Measurements from ENCODE around the gene ANKRD63.

The ANKRD63 gene

DNA sequence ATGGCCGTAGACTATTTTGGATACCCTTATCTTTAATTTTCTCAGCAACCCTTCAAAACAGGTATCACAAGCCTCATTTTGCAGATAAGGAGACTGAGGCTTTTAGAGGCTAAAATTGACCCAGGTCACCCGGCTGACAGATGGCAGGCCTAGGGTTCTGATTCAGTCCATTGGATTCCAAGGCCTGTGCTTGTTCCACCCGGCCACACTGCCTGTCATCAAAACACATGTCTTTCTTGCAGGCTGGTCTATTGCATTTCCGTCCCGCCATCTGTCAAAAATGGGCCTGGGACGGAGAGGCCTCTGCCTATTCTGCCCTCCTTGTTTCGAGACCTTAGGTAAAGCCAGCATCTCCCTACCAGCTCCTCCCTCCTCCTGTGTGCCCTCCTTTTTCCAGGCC is 48.8 kb upstream of the ANKRD63 start:
- TF ChIP-seq, protein P1, sequence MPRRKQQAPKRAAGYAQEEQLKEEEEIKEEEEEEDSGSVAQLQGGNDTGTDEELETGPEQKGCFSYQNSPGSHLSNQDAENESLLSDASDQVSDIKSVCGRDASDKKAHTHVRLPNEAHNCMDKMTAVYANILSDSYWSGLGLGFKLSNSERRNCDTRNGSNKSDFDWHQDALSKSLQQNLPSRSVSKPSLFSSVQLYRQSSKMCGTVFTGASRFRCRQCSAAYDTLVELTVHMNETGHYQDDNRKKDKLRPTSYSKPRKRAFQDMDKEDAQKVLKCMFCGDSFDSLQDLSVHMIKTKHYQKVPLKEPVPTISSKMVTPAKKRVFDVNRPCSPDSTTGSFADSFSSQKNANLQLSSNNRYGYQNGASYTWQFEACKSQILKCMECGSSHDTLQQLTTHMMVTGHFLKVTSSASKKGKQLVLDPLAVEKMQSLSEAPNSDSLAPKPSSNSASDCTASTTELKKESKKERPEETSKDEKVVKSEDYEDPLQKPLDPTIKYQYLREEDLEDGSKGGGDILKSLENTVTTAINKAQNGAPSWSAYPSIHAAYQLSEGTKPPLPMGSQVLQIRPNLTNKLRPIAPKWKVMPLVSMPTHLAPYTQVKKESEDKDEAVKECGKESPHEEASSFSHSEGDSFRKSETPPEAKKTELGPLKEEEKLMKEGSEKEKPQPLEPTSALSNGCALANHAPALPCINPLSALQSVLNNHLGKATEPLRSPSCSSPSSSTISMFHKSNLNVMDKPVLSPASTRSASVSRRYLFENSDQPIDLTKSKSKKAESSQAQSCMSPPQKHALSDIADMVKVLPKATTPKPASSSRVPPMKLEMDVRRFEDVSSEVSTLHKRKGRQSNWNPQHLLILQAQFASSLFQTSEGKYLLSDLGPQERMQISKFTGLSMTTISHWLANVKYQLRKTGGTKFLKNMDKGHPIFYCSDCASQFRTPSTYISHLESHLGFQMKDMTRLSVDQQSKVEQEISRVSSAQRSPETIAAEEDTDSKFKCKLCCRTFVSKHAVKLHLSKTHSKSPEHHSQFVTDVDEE (CRISPR knock-in tag; IDR thresholded peaks at IDR 0.05): no peak
- TF ChIP-seq SNAI2 (CRISPR knock-in tag; IDR thresholded peaks at IDR 0.05) (no peak), ZC3H10 (CRISPR knock-in tag; IDR thresholded peaks at IDR 0.05) (no peak), TOX (CRISPR knock-in tag; IDR thresholded peaks at IDR 0.05; ENCODE audit: borderline replicate concordance) (no peak), GLIS3 (CRISPR knock-in tag; IDR thresholded peaks at IDR 0.05) (no peak)
- TF ChIP-seq, protein P2, sequence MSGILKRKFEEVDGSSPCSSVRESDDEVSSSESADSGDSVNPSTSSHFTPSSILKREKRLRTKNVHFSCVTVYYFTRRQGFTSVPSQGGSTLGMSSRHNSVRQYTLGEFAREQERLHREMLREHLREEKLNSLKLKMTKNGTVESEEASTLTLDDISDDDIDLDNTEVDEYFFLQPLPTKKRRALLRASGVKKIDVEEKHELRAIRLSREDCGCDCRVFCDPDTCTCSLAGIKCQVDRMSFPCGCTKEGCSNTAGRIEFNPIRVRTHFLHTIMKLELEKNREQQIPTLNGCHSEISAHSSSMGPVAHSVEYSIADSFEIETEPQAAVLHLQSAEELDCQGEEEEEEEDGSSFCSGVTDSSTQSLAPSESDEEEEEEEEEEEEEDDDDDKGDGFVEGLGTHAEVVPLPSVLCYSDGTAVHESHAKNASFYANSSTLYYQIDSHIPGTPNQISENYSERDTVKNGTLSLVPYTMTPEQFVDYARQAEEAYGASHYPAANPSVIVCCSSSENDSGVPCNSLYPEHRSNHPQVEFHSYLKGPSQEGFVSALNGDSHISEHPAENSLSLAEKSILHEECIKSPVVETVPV (CRISPR knock-in tag; IDR thresholded peaks at IDR 0.05): no peak
- TF ChIP-seq, protein P3, sequence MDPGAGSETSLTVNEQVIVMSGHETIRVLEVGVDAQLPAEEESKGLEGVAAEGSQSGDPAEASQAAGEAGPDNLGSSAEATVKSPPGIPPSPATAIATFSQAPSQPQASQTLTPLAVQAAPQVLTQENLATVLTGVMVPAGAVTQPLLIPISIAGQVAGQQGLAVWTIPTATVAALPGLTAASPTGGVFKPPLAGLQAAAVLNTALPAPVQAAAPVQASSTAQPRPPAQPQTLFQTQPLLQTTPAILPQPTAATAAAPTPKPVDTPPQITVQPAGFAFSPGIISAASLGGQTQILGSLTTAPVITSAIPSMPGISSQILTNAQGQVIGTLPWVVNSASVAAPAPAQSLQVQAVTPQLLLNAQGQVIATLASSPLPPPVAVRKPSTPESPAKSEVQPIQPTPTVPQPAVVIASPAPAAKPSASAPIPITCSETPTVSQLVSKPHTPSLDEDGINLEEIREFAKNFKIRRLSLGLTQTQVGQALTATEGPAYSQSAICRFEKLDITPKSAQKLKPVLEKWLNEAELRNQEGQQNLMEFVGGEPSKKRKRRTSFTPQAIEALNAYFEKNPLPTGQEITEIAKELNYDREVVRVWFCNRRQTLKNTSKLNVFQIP (CRISPR knock-in tag; IDR thresholded peaks at IDR 0.05; ENCODE audit: borderline replicate concordance, low read depth): no peak
- no peak for ATAC-seq

DNA sequence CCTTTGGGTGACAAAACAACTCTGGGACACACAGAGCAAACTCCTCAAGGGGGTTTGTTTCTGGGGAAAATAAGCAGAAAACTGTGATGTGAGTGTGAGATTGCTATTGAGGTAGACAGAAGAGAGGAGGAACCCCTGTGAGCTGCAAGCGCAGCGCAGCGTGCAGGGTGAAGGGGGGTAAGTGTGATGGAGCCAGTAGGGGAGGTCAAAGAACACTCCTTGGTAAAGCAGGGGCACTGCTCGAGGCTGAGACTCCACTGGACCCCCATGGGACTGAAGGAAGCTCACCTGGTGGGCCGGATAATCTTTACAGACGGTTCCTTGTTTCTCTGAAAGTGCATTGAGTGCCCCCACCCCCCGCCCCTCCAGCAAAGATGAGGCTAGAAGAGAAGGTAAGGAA is 48.2 kb upstream of the ANKRD63 start:
- TF ChIP-seq TOX (CRISPR knock-in tag; IDR thresholded peaks at IDR 0.05; ENCODE audit: borderline replicate concordance): no peak
- ATAC-seq: no peak

DNA sequence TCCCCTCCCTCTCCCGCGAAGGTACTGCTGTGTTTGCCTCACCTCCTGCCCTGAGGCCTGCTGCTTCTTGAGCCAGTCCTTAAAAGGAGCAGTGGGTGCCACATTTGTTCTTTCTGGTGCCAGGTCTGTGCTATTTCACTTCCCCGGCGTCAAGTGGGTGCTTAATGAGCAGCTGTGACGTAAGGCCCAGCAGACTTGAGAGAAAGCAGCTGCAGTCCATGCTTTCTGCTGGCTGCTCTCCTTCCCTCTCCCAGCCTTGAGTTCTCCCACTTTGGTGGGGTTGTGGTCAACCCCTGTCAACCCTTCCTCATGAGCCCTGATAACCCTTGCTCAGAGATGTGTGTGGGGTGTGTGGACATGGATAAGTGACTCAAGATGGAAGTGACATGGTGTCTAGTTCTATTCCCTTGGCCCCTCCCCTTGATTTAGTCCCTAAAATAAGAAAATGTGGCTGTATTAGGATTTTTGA is 47.5 kb upstream of the ANKRD63 start:
- TF ChIP-seq, protein P4, sequence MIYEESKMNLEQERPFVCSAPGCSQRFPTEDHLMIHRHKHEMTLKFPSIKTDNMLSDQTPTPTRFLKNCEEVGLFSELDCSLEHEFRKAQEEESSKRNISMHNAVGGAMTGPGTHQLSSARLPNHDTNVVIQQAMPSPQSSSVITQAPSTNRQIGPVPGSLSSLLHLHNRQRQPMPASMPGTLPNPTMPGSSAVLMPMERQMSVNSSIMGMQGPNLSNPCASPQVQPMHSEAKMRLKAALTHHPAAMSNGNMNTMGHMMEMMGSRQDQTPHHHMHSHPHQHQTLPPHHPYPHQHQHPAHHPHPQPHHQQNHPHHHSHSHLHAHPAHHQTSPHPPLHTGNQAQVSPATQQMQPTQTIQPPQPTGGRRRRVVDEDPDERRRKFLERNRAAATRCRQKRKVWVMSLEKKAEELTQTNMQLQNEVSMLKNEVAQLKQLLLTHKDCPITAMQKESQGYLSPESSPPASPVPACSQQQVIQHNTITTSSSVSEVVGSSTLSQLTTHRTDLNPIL (CRISPR knock-in tag; IDR thresholded peaks at IDR 0.05; ENCODE audit: low read depth): no peak
- no peak for TF ChIP-seq ZNF8 (CRISPR knock-in tag; IDR thresholded peaks at IDR 0.05)
- TF ChIP-seq ZNF565 (CRISPR knock-in tag; conservative IDR thresholded peaks at IDR 0.05; ENCODE audit: low read depth): no peak
- TF ChIP-seq PPARA (CRISPR knock-in tag; IDR thresholded peaks at IDR 0.05; ENCODE audit: borderline replicate concordance): no peak
- TF ChIP-seq SNAI2 (CRISPR knock-in tag; IDR thresholded peaks at IDR 0.05): no peak
- no peak for TF ChIP-seq ARNTL (CRISPR knock-in tag; IDR thresholded peaks at IDR 0.05; ENCODE audit: borderline replicate concordance, low read depth)
- ATAC-seq: no peak; the same call in 2 of the 3 replicates

DNA sequence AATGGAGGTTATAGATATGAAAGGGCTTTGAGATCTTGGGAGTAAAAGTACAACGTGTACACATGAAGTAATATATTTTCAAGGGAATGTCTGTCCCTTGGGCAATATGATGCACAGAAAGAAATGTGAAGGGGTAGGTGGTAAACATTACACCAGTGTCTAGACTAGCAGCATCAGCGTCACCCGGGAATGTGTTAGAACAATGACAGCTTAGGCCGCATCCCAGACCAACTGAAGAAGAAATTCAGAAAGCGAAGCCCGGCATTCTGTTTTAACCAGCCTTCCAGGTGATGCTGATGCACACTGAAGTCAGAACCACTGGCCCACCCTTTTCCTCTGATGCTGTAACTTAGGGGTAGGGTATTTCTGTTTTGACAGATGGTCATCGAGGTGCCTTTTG is 46.9 kb upstream of the ANKRD63 start:
- no peak for ATAC-seq

More for the DNA sequence above, 46.9 kb upstream of the ANKRD63 start:
- TF ChIP-seq OSR1 (CRISPR knock-in tag; IDR thresholded peaks at IDR 0.05): no peak
- no peak for TF ChIP-seq ESRRG (CRISPR knock-in tag; IDR thresholded peaks at IDR 0.05)
- TF ChIP-seq ZFP30 (CRISPR knock-in tag; IDR thresholded peaks at IDR 0.05): no peak
- TF ChIP-seq, protein P1 (CRISPR knock-in tag; IDR thresholded peaks at IDR 0.05): no peak
- no peak for TF ChIP-seq PPARA (CRISPR knock-in tag; IDR thresholded peaks at IDR 0.05; ENCODE audit: borderline replicate concordance)
- TF ChIP-seq GLIS3 (CRISPR knock-in tag; IDR thresholded peaks at IDR 0.05): no peak
- TF ChIP-seq ZNF565 (CRISPR knock-in tag; conservative IDR thresholded peaks at IDR 0.05; ENCODE audit: low read depth): no peak
- TF ChIP-seq TOX (CRISPR knock-in tag; IDR thresholded peaks at IDR 0.05; ENCODE audit: borderline replicate concordance): no peak
- TF ChIP-seq, protein P4 (CRISPR knock-in tag; IDR thresholded peaks at IDR 0.05; ENCODE audit: low read depth): no peak
- no peak for TF ChIP-seq BACH2 (CRISPR knock-in tag; IDR thresholded peaks at IDR 0.05; ENCODE audit: borderline replicate concordance)
- TF ChIP-seq, protein P3 (CRISPR knock-in tag; IDR thresholded peaks at IDR 0.05; ENCODE audit: borderline replicate concordance, low read depth): no peak

All from SK-N-SH treated with all-trans-retinoic acid at 6 μM for 48 hours (cell line).